ENCODE measurements around the gene BICDL2. TPM values are rescaled to one million over a fixed set of nuclear protein-coding genes. Genes with fewer than 3 reads are reported as not detected.

The BICDL2 gene
- total and polyA plus RNA-seq, 2 of the 4 experiments (the other 2 are of a cell fraction): 0.17 to 0.18 TPM

GRCh38 chr16:3012246-3012645 lies 24.5 kb downstream of the BICDL2 start:
- Histone ChIP-seq H3K9ac (ENCODE audit: low read depth, low read length) (no peak overlapping the region), H3K36me3 (ENCODE audit: control insufficient read depth, insufficient read depth, low read length) (no peaks in the 10 kb centered on the region), H2BK15ac (ENCODE audit: low read depth, low read length) (no peak overlapping the region), H3K79me1 (ENCODE audit: low read depth in 1 of 2, low read length in 2 of 2) (no peaks in the 10 kb centered on the region), H3K4me2 (ENCODE audit: low read depth, low read length) (no peak overlapping the region), H3K27me3 (ENCODE audit: control insufficient read depth, insufficient read depth, low read length) (peaks cover 45% of the 10 kb centered on the region), H3K14ac (replicated peaks; ENCODE audit: low read depth, low read length) (no peak overlapping the region), H3K9me1 (ENCODE audit: insufficient read depth, low read length) (no peaks in the 10 kb centered on the region), H3K4ac (ENCODE audit: low read depth, low read length) (no peak overlapping the region), H3K23ac (ENCODE audit: low read depth, low read length) (no peak overlapping the region), H3K18ac (ENCODE audit: low read depth, low read length) (no peak overlapping the region), H3K4me3 (ENCODE audit: insufficient read depth, low read depth, low read length) (no peak overlapping the region), H2AK5ac (ENCODE audit: low read depth, low read length) (no peak overlapping the region), H2BK120ac (ENCODE audit: low read depth, low read length) (no peak overlapping the region), H4K91ac (ENCODE audit: insufficient read depth, low read depth, low read length) (no peak overlapping the region), H4K5ac (ENCODE audit: low read depth, low read length) (no peak overlapping the region), H3K4me1 (ENCODE audit: control insufficient read depth, insufficient read depth, low read length) (peaks cover 3% of the 10 kb centered on the region; the same call in 1 of the 2 replicates), H4K8ac (ENCODE audit: low read depth in 2 of 2, low read length in 2 of 2) (no peak overlapping the region), H3K56ac (ENCODE audit: extremely low read depth, insufficient read depth, low read length) (no peak overlapping the region), H2AK9ac (replicated peaks; ENCODE audit: low read depth, low read length, poor library complexity) (no peak overlapping the region), H4K20me1 (ENCODE audit: insufficient read depth, low read length) (peaks cover 4% of the 10 kb centered on the region; the same call in 1 of the 2 replicates), H2AFZ (replicated peaks; ENCODE audit: low read length, poor library complexity) (peak overlapping the region; percentile 28), H2BK5ac (ENCODE audit: low read depth, low read length, poor library complexity, severe bottlenecking) (no peak overlapping the region), H2BK20ac (ENCODE audit: low read depth, low read length) (no peak overlapping the region), H3K27ac (ENCODE audit: insufficient read depth, low read length) (no peak overlapping the region), H3K9me3 (ENCODE audit: control insufficient read depth, insufficient read depth, low read length) (no peaks in the 10 kb centered on the region)
- DNase-seq (no peak), ATAC-seq (ENCODE audit: low read depth) (no peak)
- in situ Hi-C loops (cut with MboI; ENCODE audit: low sequenced_read_pairs) (no loop called here), dilution Hi-C loops (cut with HindIII; ENCODE audit: low sequenced_read_pairs, unreplicated experiment) (no loop called here), intact Hi-C loops (cut with micrococcal nuclease) (no loop called here)
- TF ChIP-seq MXI1 (IDR thresholded peaks at IDR 0.05; ENCODE audit: borderline replicate concordance, low read depth, low read length): no peak
- ChIA-PET POLR2A (ENCODE audit: unreplicated experiment) (interaction anchor here (1.4 kb wide), 1 partner anchor 11 kb away, joined by 3 read pairs; no protein-coding TSS in a partner anchor), CTCF (interaction anchor here (0.6 kb wide), 2 partner anchors 8 to 29 kb away, joined by 3 to 5 read pairs; no protein-coding TSS in a partner anchor)
- 30% methylated on average over 9 of the region's 19 CpGs; no CpG with 5 or more reads in 1 of the 2 experiments for WGBS, 2 experiments (ENCODE audit: extremely low coverage in 2 of 2, insufficient read length in 1 of 2)
- BruUV-seq (replicated peaks): no TSS peak

Data from IMR-90 (cell line).